SK-N-SH (cell line): ENCODE results near the gene CD300C. TPM values are rescaled to one million over a fixed set of nuclear protein-coding genes. Genes with fewer than 3 reads are reported as not detected.

Experiments
- CTCF ChIA-PET: fragments of 300-600, 350-600 bp; formaldehyde crosslinking; extraction: SDS; loops from one replicate; lab custom pipeline; 2021; lab: Yijun Ruan, JAX
- POLR2A ChIA-PET: fragments of 350-600 bp; sonication (Branson Sonifier 250); formaldehyde crosslinking; extraction: SDS; loops from one replicate; lab custom pipeline; 2020; ENCODE audit warnings: antibody characterized with exemption, inconsistent platforms; lab: Yijun Ruan, JAX
- DNase-seq: peaks from one replicate; pipeline ENCODE4 v3.0.0; 2012
- H2AFZ ChIP-seq: fragments of 200-600 bp; sonication (generic); 2 replicates; pipeline ENCODE4 v1.8.1; 2016; ENCODE audit warnings: antibody characterized with exemption, mild to moderate bottlenecking, low read depth
- H3F3A ChIP-seq: fragments of 200-600 bp; sonication (generic); replicated peaks from 2 replicates; pipeline ENCODE3; 2016; ENCODE audit warnings: antibody characterized with exemption, mild to moderate bottlenecking; ENCODE audit not compliant: insufficient read depth
- H3K27ac ChIP-seq, 2 experiments: fragments of 200-500 bp in 1 of 2; fragments of 200-600 bp in 1 of 2; sonication (Bioruptor generic) in 1 of 2; sonication (generic), shearing (Covaris generic) in 1 of 2; 2 replicates each; pipeline versions ENCODE4 v1.5.1 to v1.6.1; 2014 to 2016; ENCODE audit warnings: low read depth in 2 of 2, inconsistent platforms in 1 of 2, low read length in 1 of 2, mild to moderate bottlenecking in 1 of 2, mixed read lengths in 1 of 2
- H3K27me3 ChIP-seq: fragments of 200-600 bp; sonication (generic), shearing (Covaris generic); 2 replicates; pipeline ENCODE4 v1.6.1; 2016; ENCODE audit warnings: mixed run types; ENCODE audit not compliant: insufficient read depth
- H3K36me3 ChIP-seq, 2 experiments: fragments of 200-500 bp in 1 of 2; fragments of 200-600 bp in 1 of 2; sonication (Bioruptor generic) in 1 of 2; sonication (generic) in 1 of 2; replicated peaks in 1 of 2; 2 replicates each; pipeline versions ENCODE3 to v1.5.1; 2014 to 2016; ENCODE audit warnings: low read length in 1 of 2, mild to moderate bottlenecking in 1 of 2; ENCODE audit not compliant: insufficient read depth in 2 of 2, control insufficient read depth in 1 of 2
- H3K4me1 ChIP-seq, 2 experiments: fragments of 200-500 bp in 1 of 2; fragments of 200-600 bp in 1 of 2; sonication (Bioruptor generic) in 1 of 2; sonication (generic), shearing (Covaris generic) in 1 of 2; 2 replicates each; pipeline versions ENCODE4 v1.5.1 to v1.6.1; 2014 to 2016; ENCODE audit warnings: low read depth in 1 of 2, low read length in 1 of 2, mixed run types in 1 of 2; ENCODE audit not compliant: insufficient read depth in 2 of 2, control insufficient read depth in 1 of 2
- H3K4me2 ChIP-seq: fragments of 200-600 bp; sonication (generic), shearing (Covaris generic); 2 replicates; pipeline ENCODE4 v1.6.1; 2017; ENCODE audit warnings: mixed run types
- H3K4me3 ChIP-seq, 2 experiments: fragments of 200-500 bp in 1 of 2; fragments of 200-600 bp in 1 of 2; sonication (Bioruptor generic) in 1 of 2; sonication (generic), shearing (Covaris generic) in 1 of 2; 2 replicates each; pipeline versions ENCODE4 v1.5.1 to v1.8.1; 2014 to 2016; ENCODE audit warnings: low read depth in 2 of 2, inconsistent platforms in 1 of 2, low read length in 1 of 2, mild to moderate bottlenecking in 1 of 2, mixed read lengths in 1 of 2, moderate library complexity in 1 of 2
- H3K79me2 ChIP-seq: fragments of 200-600 bp; sonication (generic); 2 replicates; pipeline ENCODE4 v1.8.1; 2017; ENCODE audit warnings: mild to moderate bottlenecking; ENCODE audit not compliant: insufficient read depth
- H3K9ac ChIP-seq: fragments of 200-600 bp; sonication (generic); 2 replicates; pipeline ENCODE4 v1.6.1; 2017; ENCODE audit warnings: mixed run types
- H3K9me2 ChIP-seq: fragments of 200-600 bp; sonication (generic); 2 replicates; pipeline ENCODE4 v1.6.1; 2017; ENCODE audit warnings: mixed run types
- H3K9me3 ChIP-seq: fragments of 200-600 bp; sonication (generic); 2 replicates; pipeline ENCODE4 v1.6.1; 2017; ENCODE audit warnings: mixed run types, mild to moderate bottlenecking, moderate library complexity
- H4K20me1 ChIP-seq: fragments of 200-600 bp; sonication (generic); 2 replicates; pipeline ENCODE4 v1.6.1; 2017; ENCODE audit warnings: mild to moderate bottlenecking, mixed run types; ENCODE audit not compliant: insufficient read depth
- ELF1 ChIP-seq: IDR thresholded peaks from 2 replicates; pipeline ENCODE4 v1.4.0; 2012
- FOXJ3 ChIP-seq: sonication (generic); formaldehyde crosslinking; IDR thresholded peaks from 2 replicates; pipeline ENCODE4 v1.5.1; 2020; ENCODE audit warnings: mild to moderate bottlenecking, missing genetic modification reagents
- FOXM1 ChIP-seq: IDR thresholded peaks from 2 replicates; pipeline ENCODE4 v1.4.0; 2012; ENCODE audit warnings: low read depth, mild to moderate bottlenecking
- GATA2 ChIP-seq: sonication (generic); formaldehyde crosslinking; IDR thresholded peaks from 2 replicates; pipeline ENCODE4 v1.5.0; 2020; ENCODE audit warnings: mild to moderate bottlenecking, missing genetic modification reagents
- POLR2AphosphoS5 ChIP-seq: IDR thresholded peaks from 2 replicates; pipeline ENCODE4 v1.6.1; 2012; ENCODE audit warnings: low read depth, low read length
- RCOR1 ChIP-seq: fragments of 150-350 bp; IDR thresholded peaks from 2 replicates; pipeline ENCODE4 v1.6.1; 2017; ENCODE audit warnings: antibody characterized with exemption, low read length
- RFX5 ChIP-seq: IDR thresholded peaks from 2 replicates; pipeline ENCODE4 v1.6.1; 2012; ENCODE audit warnings: mild to moderate bottlenecking, improper control_type of control experiment, low read length
- TCF12 ChIP-seq: IDR thresholded peaks from 2 replicates; pipeline ENCODE4 v1.4.0; 2012
- TEAD4 ChIP-seq: IDR thresholded peaks from 2 replicates; pipeline ENCODE4 v1.4.0; 2012; ENCODE audit warnings: mild to moderate bottlenecking, borderline replicate concordance; ENCODE audit not compliant: insufficient read depth
- YY1 ChIP-seq: IDR thresholded peaks from 2 replicates; pipeline ENCODE4 v1.4.0; 2012; ENCODE audit warnings: low read depth, mild to moderate bottlenecking
- WGBS: methylation state at CpG from one replicate; pipeline ENCODE4 v1.1.6; 2017; ENCODE audit warnings: low lambda C conversion rate; 5-methylcytosine and 5-hydroxymethylcytosine counted together
- polyA plus RNA-seq, 3 experiments: library from polyadenylated mRNA; depleted of rRNA; stranded (reverse); fragments of >200 nt; gene quantifications; 2 replicates each; pipeline ENCODE4 v1.2.3, GENCODE V29; 2012
- TF ChIP-seq, protein P1 (sequence below): IDR thresholded peaks from 2 replicates; pipeline ENCODE4 v1.4.0; 2012; ENCODE audit warnings: low read depth, borderline replicate concordance
- TF ChIP-seq, protein P2 (sequence below): fragments of 200-600 bp; sonication (generic); IDR thresholded peaks from 2 replicates; pipeline ENCODE4 v1.6.1; 2017; ENCODE audit warnings: antibody characterized with exemption, mild to moderate bottlenecking, moderate library complexity
- TF ChIP-seq, protein P3 (sequence below): IDR thresholded peaks from 2 replicates; pipeline ENCODE4; 2012
- TF ChIP-seq, protein P4 (sequence below): IDR thresholded peaks from 2 replicates; pipeline ENCODE4 v1.4.0; 2012; ENCODE audit warnings: low read depth
- TF ChIP-seq, protein P5 (sequence below): IDR thresholded peaks from 2 replicates; pipeline ENCODE4 v1.4.0; 2012; ENCODE audit warnings: low read depth, borderline replicate concordance
- TF ChIP-seq, protein P6 (sequence below): fragments of 150-350 bp; IDR thresholded peaks from 2 replicates; pipeline ENCODE4 v1.6.1; 2016; ENCODE audit warnings: mild to moderate bottlenecking, low read depth, low read length

The CD300C gene
- polyA plus RNA-seq, 1 of the 3 experiments (the other 2 are of a cell fraction), result not detected

DNA sequence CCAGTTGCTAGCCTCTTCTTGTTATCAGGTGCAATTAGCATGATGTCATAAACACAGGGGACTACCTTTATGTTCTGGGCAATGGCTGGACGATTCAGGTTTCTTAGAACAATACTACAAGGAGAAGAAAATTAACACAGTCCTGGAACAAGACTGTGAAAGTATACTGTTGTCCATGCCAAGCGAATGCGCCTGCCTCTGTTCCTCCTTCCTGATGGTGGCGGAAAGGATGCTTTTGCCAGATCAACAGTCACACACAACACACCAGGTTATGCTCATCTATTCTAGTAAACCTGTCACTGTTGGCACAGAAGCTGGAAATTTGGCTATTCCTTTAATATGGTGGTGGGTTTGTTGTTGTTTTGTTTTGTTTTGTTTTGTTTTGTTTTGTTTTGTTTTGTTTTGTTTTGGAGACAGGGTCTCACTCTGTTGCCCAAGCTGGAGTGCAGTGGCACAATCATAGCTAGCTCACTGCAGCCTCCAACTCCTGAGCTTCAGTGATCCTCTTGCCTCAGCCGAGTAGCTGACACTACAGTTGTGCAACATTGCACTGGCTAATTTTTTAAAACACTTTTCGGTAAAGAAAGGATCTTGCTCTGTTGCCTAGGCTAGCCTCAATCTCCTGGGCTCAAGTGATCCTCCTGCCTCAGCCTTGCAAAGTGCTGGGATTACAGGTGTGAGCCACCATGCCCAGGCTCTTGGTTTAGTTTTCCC lies 49.3 kb upstream of the CD300C start:
- H3K4me1 ChIP-seq, result peaks cover 0 to 7% of the 10 kb centered on the region in 2 experiments; a peak in 1 of 4 replicates

DNA sequence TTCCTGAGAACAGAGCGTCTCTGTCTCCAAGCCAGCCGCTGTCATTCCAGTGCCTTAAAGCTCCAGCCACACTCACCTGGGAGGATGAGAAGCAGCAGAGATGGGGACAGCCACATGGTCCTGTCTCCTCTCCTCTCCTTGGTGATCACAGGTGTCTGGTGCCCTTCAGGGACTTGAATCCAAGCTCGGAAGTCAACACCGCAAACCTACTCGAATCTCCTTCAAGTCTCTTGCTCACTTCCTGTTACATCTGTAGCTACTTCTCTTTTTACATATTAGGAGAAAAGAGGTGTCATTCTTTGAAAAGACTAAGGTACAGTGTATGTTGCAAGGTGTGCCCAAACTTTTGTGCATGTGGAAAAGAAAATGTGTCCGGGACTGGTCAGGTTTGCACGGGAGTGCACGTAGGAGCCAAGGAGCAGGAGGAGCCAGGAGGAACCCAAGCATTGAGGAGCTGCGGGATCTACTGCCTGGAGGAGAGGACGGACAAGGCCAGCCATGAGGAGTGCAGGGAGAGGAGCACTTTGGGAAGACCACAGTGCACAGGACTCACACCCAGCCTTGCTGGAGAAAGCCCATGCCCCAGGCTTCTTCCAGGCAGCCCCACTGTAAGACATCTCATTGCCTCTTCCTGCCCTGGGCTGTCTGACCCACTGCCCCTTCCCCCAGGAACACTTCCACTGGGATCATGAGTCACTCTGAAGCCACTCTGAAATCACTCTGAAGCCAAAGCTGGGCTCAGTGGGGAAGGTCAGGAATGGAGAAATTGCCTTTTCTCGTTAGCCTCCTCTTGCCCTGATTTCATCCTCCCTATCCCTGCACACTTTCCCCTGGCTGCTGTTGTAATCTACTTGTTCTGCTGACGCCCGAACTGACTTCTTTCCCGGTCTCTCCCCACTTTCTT lies 46.4 kb upstream of the CD300C start, which contains the start of gene CD300LD:
TSS of gene CD300LD (minus strand) at position 197 of the 904 bp plus-strand sequence. CDS start at position 116, 81 bp downstream.
- no peak within 1 kb of the TSS for H2AFZ ChIP-seq
- CTCF ChIA-PET, result interaction anchor here (0.6 to 5.5 kb wide), 8 partner anchors 9 to 224 kb away, joined by 3 to 21 read pairs (median 4); no protein-coding TSS in a partner anchor
- POLR2A ChIA-PET, result no interaction called here
- TF ChIP-seq, protein P1, sequence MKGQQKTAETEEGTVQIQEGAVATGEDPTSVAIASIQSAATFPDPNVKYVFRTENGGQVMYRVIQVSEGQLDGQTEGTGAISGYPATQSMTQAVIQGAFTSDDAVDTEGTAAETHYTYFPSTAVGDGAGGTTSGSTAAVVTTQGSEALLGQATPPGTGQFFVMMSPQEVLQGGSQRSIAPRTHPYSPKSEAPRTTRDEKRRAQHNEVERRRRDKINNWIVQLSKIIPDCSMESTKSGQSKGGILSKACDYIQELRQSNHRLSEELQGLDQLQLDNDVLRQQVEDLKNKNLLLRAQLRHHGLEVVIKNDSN, result no peak
- TF ChIP-seq FOXM1, result no peak
- TF ChIP-seq, protein P2, sequence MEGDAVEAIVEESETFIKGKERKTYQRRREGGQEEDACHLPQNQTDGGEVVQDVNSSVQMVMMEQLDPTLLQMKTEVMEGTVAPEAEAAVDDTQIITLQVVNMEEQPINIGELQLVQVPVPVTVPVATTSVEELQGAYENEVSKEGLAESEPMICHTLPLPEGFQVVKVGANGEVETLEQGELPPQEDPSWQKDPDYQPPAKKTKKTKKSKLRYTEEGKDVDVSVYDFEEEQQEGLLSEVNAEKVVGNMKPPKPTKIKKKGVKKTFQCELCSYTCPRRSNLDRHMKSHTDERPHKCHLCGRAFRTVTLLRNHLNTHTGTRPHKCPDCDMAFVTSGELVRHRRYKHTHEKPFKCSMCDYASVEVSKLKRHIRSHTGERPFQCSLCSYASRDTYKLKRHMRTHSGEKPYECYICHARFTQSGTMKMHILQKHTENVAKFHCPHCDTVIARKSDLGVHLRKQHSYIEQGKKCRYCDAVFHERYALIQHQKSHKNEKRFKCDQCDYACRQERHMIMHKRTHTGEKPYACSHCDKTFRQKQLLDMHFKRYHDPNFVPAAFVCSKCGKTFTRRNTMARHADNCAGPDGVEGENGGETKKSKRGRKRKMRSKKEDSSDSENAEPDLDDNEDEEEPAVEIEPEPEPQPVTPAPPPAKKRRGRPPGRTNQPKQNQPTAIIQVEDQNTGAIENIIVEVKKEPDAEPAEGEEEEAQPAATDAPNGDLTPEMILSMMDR, result no peak
- TF ChIP-seq ELF1, result no peak
- TF ChIP-seq RFX5, result no peak
- TF ChIP-seq GATA2 (CRISPR knock-in tag), result no peak
- TF ChIP-seq, protein P3, sequence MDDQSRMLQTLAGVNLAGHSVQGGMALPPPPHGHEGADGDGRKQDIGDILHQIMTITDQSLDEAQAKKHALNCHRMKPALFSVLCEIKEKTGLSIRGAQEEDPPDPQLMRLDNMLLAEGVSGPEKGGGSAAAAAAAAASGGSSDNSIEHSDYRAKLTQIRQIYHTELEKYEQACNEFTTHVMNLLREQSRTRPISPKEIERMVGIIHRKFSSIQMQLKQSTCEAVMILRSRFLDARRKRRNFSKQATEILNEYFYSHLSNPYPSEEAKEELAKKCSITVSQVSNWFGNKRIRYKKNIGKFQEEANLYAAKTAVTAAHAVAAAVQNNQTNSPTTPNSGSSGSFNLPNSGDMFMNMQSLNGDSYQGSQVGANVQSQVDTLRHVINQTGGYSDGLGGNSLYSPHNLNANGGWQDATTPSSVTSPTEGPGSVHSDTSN, result no peak
- TF ChIP-seq TEAD4, result no peak
- TF ChIP-seq RCOR1, result no peak
- no peak for TF ChIP-seq TCF12
- no peak for TF ChIP-seq YY1

More for the DNA sequence above, 49.3 kb upstream of the CD300C start:
- Histone ChIP-seq H3K4me2 (no peak overlapping the region), H2AFZ (no peak overlapping the region), H3K27me3 (no peaks in the 10 kb centered on the region), H3K27ac (no peak overlapping the region), H3K9ac (no peak overlapping the region), H3K79me2 (no peaks in the 10 kb centered on the region), H3F3A (no peaks in the 10 kb centered on the region), H4K20me1 (no peaks in the 10 kb centered on the region), H3K36me3 (no peaks in the 10 kb centered on the region), H3K4me3 (no peak overlapping the region), H3K9me3 (no peaks in the 10 kb centered on the region), H3K9me2 (no peaks in the 10 kb centered on the region)
- no peak for DNase-seq
- CTCF ChIA-PET, result interaction anchor here (5.5 kb wide), 1 partner anchor 29 kb away, joined by 21 read pairs; no protein-coding TSS in a partner anchor
- WGBS, result 33% methylated on average over 6 of the region's 6 CpGs
- POLR2A ChIA-PET, result no interaction called here
- TF ChIP-seq POLR2AphosphoS5, result no peak
- TF ChIP-seq, protein P4, sequence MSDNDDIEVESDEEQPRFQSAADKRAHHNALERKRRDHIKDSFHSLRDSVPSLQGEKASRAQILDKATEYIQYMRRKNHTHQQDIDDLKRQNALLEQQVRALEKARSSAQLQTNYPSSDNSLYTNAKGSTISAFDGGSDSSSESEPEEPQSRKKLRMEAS, result no peak
- TF ChIP-seq RFX5, result no peak
- no peak for TF ChIP-seq YY1
- no peak for TF ChIP-seq FOXJ3 (CRISPR knock-in tag)
- TF ChIP-seq, protein P5, sequence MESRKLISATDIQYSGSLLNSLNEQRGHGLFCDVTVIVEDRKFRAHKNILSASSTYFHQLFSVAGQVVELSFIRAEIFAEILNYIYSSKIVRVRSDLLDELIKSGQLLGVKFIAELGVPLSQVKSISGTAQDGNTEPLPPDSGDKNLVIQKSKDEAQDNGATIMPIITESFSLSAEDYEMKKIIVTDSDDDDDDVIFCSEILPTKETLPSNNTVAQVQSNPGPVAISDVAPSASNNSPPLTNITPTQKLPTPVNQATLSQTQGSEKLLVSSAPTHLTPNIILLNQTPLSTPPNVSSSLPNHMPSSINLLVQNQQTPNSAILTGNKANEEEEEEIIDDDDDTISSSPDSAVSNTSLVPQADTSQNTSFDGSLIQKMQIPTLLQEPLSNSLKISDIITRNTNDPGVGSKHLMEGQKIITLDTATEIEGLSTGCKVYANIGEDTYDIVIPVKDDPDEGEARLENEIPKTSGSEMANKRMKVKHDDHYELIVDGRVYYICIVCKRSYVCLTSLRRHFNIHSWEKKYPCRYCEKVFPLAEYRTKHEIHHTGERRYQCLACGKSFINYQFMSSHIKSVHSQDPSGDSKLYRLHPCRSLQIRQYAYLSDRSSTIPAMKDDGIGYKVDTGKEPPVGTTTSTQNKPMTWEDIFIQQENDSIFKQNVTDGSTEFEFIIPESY, result no peak
- no peak for TF ChIP-seq FOXM1
- no peak for TF ChIP-seq TEAD4
- TF ChIP-seq, protein P6, sequence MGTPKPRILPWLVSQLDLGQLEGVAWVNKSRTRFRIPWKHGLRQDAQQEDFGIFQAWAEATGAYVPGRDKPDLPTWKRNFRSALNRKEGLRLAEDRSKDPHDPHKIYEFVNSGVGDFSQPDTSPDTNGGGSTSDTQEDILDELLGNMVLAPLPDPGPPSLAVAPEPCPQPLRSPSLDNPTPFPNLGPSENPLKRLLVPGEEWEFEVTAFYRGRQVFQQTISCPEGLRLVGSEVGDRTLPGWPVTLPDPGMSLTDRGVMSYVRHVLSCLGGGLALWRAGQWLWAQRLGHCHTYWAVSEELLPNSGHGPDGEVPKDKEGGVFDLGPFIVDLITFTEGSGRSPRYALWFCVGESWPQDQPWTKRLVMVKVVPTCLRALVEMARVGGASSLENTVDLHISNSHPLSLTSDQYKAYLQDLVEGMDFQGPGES, result no peak

More for the DNA sequence above, 46.4 kb upstream of the CD300C start, which contains the start of gene CD300LD:
- H3K27me3 ChIP-seq, result no peaks in the 10 kb centered on the region
- no peaks in the 10 kb centered on the region for H3K9me2 ChIP-seq
- no peaks in the 10 kb centered on the region for H3K79me2 ChIP-seq
- no peak within 1 kb of the TSS for H3K4me3 ChIP-seq
- 13% methylated on average over 14 of the region's 14 CpGs for WGBS
- no peaks in the 10 kb centered on the region for H3K9me3 ChIP-seq
- no peaks in the 10 kb centered on the region for H3K4me1 ChIP-seq
- H4K20me1 ChIP-seq, result no peaks in the 10 kb centered on the region
- H3K4me2 ChIP-seq, result no peak within 1 kb of the TSS
- no peak for DNase-seq
- H3F3A ChIP-seq, result no peaks in the 10 kb centered on the region
- H3K9ac ChIP-seq, result no peak within 1 kb of the TSS
- H3K36me3 ChIP-seq, result no peaks in the 10 kb centered on the region
- no peak within 1 kb of the TSS for H3K27ac ChIP-seq
